Tibial nerve (tissue), 4 donors: ENCODE measurements around the gene NFX1. TPM values are rescaled to one million over a fixed set of nuclear protein-coding genes. Genes with fewer than 3 reads are reported as not detected.

ENCODE experiments used
- DNase-seq, 2 donors: peaks; one replicate each; pipeline ENCODE4 v3.0.0-alpha.2; 2019; ENCODE audit warnings: low spot score in 2 of 2
- H3K27ac ChIP-seq, 4 donors: fragments of 200-600 bp; sonication (generic) in 3 of 4; one replicate each; pipeline ENCODE4 v1.5.1; 2017 to 2019; ENCODE audit warnings: mild to moderate bottlenecking in 1 of 4
- H3K27me3 ChIP-seq, 2 donors: fragments of 200-600 bp; sonication (generic) in 1 of 2; one replicate each; pipeline versions ENCODE4 v1.5.1 to v1.6.0; 2017 to 2019
- H3K36me3 ChIP-seq, 3 donors: fragments of 200-600 bp; sonication (generic); one replicate each; pipeline ENCODE4 v1.5.1; 2018 to 2019
- H3K4me1 ChIP-seq, 4 donors: fragments of 200-600 bp; sonication (generic) in 3 of 4; one replicate each; pipeline ENCODE4 v1.5.1; 2017 to 2019
- H3K4me3 ChIP-seq, 4 donors: fragments of 200-600 bp; sonication (generic) in 3 of 4; one replicate each; pipeline ENCODE4 v1.5.1; 2017 to 2019; ENCODE audit warnings: mild to moderate bottlenecking in 1 of 4, moderate library complexity in 1 of 4
- H3K9me3 ChIP-seq, 4 donors: fragments of 200-600 bp; sonication (generic) in 3 of 4; one replicate each; pipeline ENCODE4 v1.5.1; 2017 to 2019
- EP300 ChIP-seq, 2 donors: sonication (generic); formaldehyde crosslinking; IDR thresholded peaks; one replicate each; pipeline ENCODE4 v1.6.1; 2017; ENCODE audit warnings: antibody characterized with exemption in 2 of 2, mild to moderate bottlenecking in 1 of 2
- POLR2A ChIP-seq, 2 donors: fragments of 450-650 bp; IDR thresholded peaks; one replicate each; pipeline ENCODE4 v1.6.1; 2017; ENCODE audit warnings: antibody characterized with exemption in 2 of 2, mild to moderate bottlenecking in 2 of 2, moderate library complexity in 2 of 2
- WGBS, 2 donors: methylation state at CpG; one replicate each; pipeline ENCODE4 v1.1.5; 2018; 5-methylcytosine and 5-hydroxymethylcytosine counted together
- total RNA-seq, 4 donors: library from RNA; depleted of rRNA; stranded (reverse); fragments of >200 nt; gene quantifications; one replicate each; pipeline ENCODE4 v1.1.0, GENCODE V29; 2016
- TF ChIP-seq, protein P1 (sequence below), 5 experiments: fragments of 200-600 bp in 3 of 5; fragments of 450-650 bp in 2 of 5; sonication (generic) in 3 of 5; IDR thresholded peaks; one replicate each; pipeline ENCODE4 v1.5.1; 2016 to 2019; ENCODE audit warnings: antibody characterized with exemption in 5 of 5, mild to moderate bottlenecking in 3 of 5, moderate library complexity in 2 of 5

NFX1 gene
- total RNA-seq, 4 donors from 2014 or later = 35.2 to 45.9 (median 40.5) TPM

DNA sequence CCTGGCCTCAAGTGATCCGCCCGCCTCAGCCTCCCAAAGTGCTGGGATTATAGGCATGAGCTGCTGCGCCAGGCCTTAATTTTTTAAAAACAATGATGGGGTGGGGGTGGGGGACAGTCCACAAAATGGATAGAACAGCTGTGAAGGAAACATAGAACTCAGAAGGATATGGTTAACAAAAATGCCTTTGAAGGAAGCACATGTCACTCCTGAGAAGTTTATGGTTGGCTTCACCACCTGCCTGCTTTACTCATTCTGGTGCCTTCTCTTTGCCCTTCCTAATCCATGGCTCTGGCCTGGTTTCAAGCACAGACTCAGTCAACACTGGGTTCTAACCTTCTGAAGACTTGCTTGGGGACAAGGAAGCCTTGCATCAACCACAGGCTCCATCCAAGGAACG is 36.1 kb upstream of the NFX1 start:
- H3K36me3 ChIP-seq = peaks cover 4 to 89% (median 32%) of the 10 kb centered on the region in 3 donors
- TF ChIP-seq, protein P1, sequence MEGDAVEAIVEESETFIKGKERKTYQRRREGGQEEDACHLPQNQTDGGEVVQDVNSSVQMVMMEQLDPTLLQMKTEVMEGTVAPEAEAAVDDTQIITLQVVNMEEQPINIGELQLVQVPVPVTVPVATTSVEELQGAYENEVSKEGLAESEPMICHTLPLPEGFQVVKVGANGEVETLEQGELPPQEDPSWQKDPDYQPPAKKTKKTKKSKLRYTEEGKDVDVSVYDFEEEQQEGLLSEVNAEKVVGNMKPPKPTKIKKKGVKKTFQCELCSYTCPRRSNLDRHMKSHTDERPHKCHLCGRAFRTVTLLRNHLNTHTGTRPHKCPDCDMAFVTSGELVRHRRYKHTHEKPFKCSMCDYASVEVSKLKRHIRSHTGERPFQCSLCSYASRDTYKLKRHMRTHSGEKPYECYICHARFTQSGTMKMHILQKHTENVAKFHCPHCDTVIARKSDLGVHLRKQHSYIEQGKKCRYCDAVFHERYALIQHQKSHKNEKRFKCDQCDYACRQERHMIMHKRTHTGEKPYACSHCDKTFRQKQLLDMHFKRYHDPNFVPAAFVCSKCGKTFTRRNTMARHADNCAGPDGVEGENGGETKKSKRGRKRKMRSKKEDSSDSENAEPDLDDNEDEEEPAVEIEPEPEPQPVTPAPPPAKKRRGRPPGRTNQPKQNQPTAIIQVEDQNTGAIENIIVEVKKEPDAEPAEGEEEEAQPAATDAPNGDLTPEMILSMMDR (IDR thresholded peaks at IDR 0.05) = no peak
- TF ChIP-seq POLR2A (IDR thresholded peaks at IDR 0.05) (no peak), EP300 (IDR thresholded peaks at IDR 0.05) (no peak)
- WGBS, 2 donors = 90 to 99% methylated on average over 4 of the region's 4 CpGs
- DNase-seq = no peak
- H3K27ac ChIP-seq = no peak overlapping the region
- H3K4me3 ChIP-seq = no peak overlapping the region
- no peaks in the 10 kb centered on the region for H3K9me3 ChIP-seq
- no peaks in the 10 kb centered on the region for H3K4me1 ChIP-seq
- no peaks in the 10 kb centered on the region for H3K27me3 ChIP-seq

DNA sequence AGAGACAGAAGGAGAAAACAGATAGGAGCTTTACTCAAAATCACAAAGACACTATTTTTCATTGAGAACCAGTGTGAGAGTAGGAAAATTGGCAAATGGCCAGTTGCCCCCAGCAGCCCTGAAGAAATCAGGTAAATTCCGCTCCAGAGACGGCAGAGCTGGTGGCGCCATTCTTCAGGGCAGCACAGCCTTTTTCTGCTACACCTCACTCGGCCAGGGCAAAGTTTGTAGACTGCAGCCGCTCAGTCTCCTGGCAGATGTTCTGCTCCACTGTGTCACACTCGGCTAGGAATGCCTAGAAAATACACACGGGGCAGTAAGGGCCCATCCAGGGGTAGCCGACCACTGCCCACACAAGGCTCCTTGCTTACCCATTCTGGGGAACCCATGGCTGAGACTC is 35.3 kb upstream of the NFX1 start:
- no peak for DNase-seq
- WGBS, 2 donors = 91 to 94% methylated on average over 8 of the region's 8 CpGs

DNA sequence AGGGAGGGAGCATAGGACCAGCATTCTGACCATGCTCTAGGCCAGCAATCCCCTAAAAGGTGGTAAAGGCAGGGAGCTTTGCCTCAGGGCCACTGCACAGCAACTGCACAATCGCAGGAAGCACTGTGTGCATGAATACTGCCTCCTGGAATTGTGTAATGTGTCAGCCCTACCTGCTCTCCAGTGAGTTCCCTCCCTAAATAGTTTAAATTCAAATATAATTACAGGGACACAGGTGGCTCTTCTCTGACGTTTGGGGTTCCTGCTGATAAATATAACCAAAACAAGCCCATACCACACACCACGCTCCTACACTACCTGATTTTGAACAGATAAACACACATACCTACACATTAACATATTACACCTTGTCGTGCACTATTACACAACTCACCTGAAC is 34.8 kb upstream of the NFX1 start:
- H3K4me3 ChIP-seq = no peak overlapping the region
- H3K27ac ChIP-seq = no peak overlapping the region
- no peak for DNase-seq
- H3K36me3 ChIP-seq = peaks cover 4 to 89% (median 35%) of the 10 kb centered on the region in 3 donors
- no peaks in the 10 kb centered on the region for H3K27me3 ChIP-seq
- H3K9me3 ChIP-seq = no peaks in the 10 kb centered on the region
- 89 to 90% methylated on average over 4 of the region's 4 CpGs for WGBS, 2 donors
- no peaks in the 10 kb centered on the region for H3K4me1 ChIP-seq
- TF ChIP-seq POLR2A (IDR thresholded peaks at IDR 0.05) = no peak
- TF ChIP-seq, protein P1 (IDR thresholded peaks at IDR 0.05) = no peak
- no peak for TF ChIP-seq EP300 (IDR thresholded peaks at IDR 0.05)

More for the DNA sequence above, 35.3 kb upstream of the NFX1 start:
- H3K9me3 ChIP-seq = no peaks in the 10 kb centered on the region
- H3K4me3 ChIP-seq = no peak overlapping the region
- no peaks in the 10 kb centered on the region for H3K4me1 ChIP-seq
- H3K27me3 ChIP-seq = no peaks in the 10 kb centered on the region
- no peak overlapping the region for H3K27ac ChIP-seq
- TF ChIP-seq EP300 (IDR thresholded peaks at IDR 0.05) (no peak), POLR2A (IDR thresholded peaks at IDR 0.05) (no peak)
- TF ChIP-seq, protein P1 (IDR thresholded peaks at IDR 0.05) = no peak
- H3K36me3 ChIP-seq = peaks cover 4 to 89% (median 35%) of the 10 kb centered on the region in 3 donors

DNA sequence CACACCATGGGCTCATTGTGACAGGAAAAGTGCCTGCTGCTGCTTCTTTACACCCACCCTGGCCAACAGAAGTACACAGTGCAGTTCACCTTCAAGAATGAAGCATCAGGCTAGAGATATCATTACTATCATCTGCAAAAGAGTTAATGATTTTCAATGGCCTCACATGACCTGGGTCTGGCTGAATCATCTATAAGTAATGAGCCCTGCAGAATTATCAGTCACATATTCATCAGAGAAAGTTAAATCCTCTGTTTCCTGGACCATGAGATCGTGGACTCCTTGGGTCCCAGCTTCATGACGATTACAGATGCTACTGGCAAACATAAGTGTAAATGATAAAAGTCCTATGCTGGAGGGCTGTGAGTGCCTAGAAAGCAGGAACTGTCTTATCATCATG is 34.1 kb upstream of the NFX1 start:
- WGBS, 2 donors = 62 to 81% methylated on average over 2 of the region's 2 CpGs
- Histone ChIP-seq H3K9me3 (no peaks in the 10 kb centered on the region), H3K4me3 (no peak overlapping the region), H3K4me1 (no peaks in the 10 kb centered on the region), H3K27me3 (no peaks in the 10 kb centered on the region), H3K36me3 (peaks cover 4 to 96% (median 35%) of the 10 kb centered on the region in 3 donors), H3K27ac (no peak overlapping the region)
- DNase-seq = no peak
- TF ChIP-seq POLR2A (IDR thresholded peaks at IDR 0.05) = no peak
- TF ChIP-seq, protein P1 (IDR thresholded peaks at IDR 0.05) = no peak
- no peak for TF ChIP-seq EP300 (IDR thresholded peaks at IDR 0.05)

DNA sequence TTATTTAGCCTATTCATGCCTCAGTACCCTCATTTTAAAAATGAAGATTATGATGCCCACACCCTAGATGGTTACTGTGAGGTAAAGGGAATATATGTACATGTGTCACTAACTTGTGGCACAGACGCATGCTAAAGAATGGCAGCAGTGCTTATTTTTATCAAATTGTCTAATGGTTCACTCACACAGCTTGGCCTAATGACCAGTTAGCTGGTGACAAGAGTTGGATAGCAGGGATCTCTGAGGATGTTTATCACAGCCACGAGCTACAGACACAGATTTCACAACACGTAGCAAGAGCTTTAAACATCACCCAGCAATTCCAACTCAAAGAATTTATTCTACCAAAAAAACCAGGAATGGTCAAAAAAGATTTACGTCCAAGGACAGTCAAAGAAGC is 33.0 kb upstream of the NFX1 start:
- TF ChIP-seq, protein P1 (IDR thresholded peaks at IDR 0.05) = no peak
- TF ChIP-seq EP300 (IDR thresholded peaks at IDR 0.05) (no peak), POLR2A (IDR thresholded peaks at IDR 0.05) (no peak)
- WGBS, 2 donors = 92 to 95% methylated on average over 4 of the region's 4 CpGs
- no peak overlapping the region for H3K4me3 ChIP-seq
- no peaks in the 10 kb centered on the region for H3K27me3 ChIP-seq
- H3K27ac ChIP-seq = no peak overlapping the region
- H3K36me3 ChIP-seq = peaks cover 4 to 99% (median 35%) of the 10 kb centered on the region in 3 donors
- H3K4me1 ChIP-seq = peaks cover 0 to under 1% (median 0%) of the 10 kb centered on the region in 4 donors
- no peak for DNase-seq
- H3K9me3 ChIP-seq = no peaks in the 10 kb centered on the region
